SK-N-SH (cell line): Measurements from ENCODE around the gene SESN1.

ENCODE experiments used
- CTCF ChIP-seq: fragments of 200-600 bp; sonication (generic); IDR thresholded peaks from 2 replicates; pipeline ENCODE4 v1.6.1; 2017; ENCODE audit warnings: antibody characterized with exemption, mild to moderate bottlenecking, moderate library complexity
- EP300 ChIP-seq, 2 experiments: IDR thresholded peaks; 2 replicates each; pipeline versions ENCODE4 v1.4.0 to v1.6.1; 2012; ENCODE audit warnings: borderline replicate concordance in 1 of 2, low read depth in 1 of 2, low read length in 1 of 2
- SMC3 ChIP-seq: IDR thresholded peaks from 2 replicates; pipeline ENCODE4 v1.6.1; 2012; ENCODE audit warnings: low read depth, low read length, improper control_type of control experiment
- TAF1 ChIP-seq: IDR thresholded peaks from 2 replicates; pipeline ENCODE4 v1.6.1; 2012; ENCODE audit warnings: low read depth, mild to moderate bottlenecking, low read length, moderate library complexity, borderline replicate concordance

- no peak for TF ChIP-seq CTCF
- TF ChIP-seq EP300 (IDR thresholded peaks at IDR 0.05; ENCODE audit: borderline replicate concordance in 1 of 2, low read depth in 1 of 2, low read length in 1 of 2): no peak
- no peak for TF ChIP-seq SMC3
- no peak for TF ChIP-seq TAF1
Observed at GRCh38 chr6:109036574-109037294, 57.9 kb downstream of the SESN1 start.
